Effector memory CD4-positive, alpha-beta T cell (primary cell): Measurements from ENCODE around the gene KIF5C.

Experiments used
- DNase-seq, 3 donors: peaks; one replicate each; pipeline ENCODE4 v3.0.0-alpha.2; 2020
- H3K27ac ChIP-seq: 2 replicates; pipeline ENCODE4 v1.7.0; 2013; ENCODE audit warnings: mild to moderate bottlenecking, low read length, moderate library complexity; ENCODE audit not compliant: insufficient read depth, poor library complexity, severe bottlenecking
- H3K27me3 ChIP-seq: replicated peaks from 2 replicates; pipeline ENCODE4 v1.7.0; 2013; ENCODE audit warnings: mild to moderate bottlenecking, low read length; ENCODE audit not compliant: insufficient read depth, control insufficient read depth, poor library complexity, severe bottlenecking
- H3K36me3 ChIP-seq: 2 replicates; pipeline ENCODE4 v1.7.0; 2013; ENCODE audit warnings: mild to moderate bottlenecking, low read length, moderate library complexity; ENCODE audit not compliant: control insufficient read depth, insufficient read depth
- H3K4me1 ChIP-seq: 2 replicates; pipeline ENCODE4 v1.7.0; 2013; ENCODE audit warnings: low read length, mild to moderate bottlenecking; ENCODE audit not compliant: control insufficient read depth, insufficient read depth, poor library complexity, severe bottlenecking
- H3K4me3 ChIP-seq: 2 replicates; pipeline ENCODE4 v1.7.0; 2013; ENCODE audit warnings: low read length, low read depth, mild to moderate bottlenecking; ENCODE audit not compliant: insufficient read depth, poor library complexity, severe bottlenecking
- H3K9me3 ChIP-seq: 2 replicates; pipeline ENCODE4 v1.7.0; 2013; ENCODE audit warnings: mild to moderate bottlenecking, low read length, moderate library complexity; ENCODE audit not compliant: control insufficient read depth

Gene KIF5C

GRCh38 chr2:149001496-149001895 is 126.5 kb downstream of the KIF5C start:
- no peak for DNase-seq
- no peak overlapping the region for H3K27ac ChIP-seq
- H3K27me3 ChIP-seq, result no peaks in the 10 kb centered on the region
- no peak overlapping the region for H3K4me3 ChIP-seq
- no peaks in the 10 kb centered on the region for H3K4me1 ChIP-seq
- no peaks in the 10 kb centered on the region for H3K9me3 ChIP-seq
- H3K36me3 ChIP-seq, result peaks cover 9% of the 10 kb centered on the region

DNA sequence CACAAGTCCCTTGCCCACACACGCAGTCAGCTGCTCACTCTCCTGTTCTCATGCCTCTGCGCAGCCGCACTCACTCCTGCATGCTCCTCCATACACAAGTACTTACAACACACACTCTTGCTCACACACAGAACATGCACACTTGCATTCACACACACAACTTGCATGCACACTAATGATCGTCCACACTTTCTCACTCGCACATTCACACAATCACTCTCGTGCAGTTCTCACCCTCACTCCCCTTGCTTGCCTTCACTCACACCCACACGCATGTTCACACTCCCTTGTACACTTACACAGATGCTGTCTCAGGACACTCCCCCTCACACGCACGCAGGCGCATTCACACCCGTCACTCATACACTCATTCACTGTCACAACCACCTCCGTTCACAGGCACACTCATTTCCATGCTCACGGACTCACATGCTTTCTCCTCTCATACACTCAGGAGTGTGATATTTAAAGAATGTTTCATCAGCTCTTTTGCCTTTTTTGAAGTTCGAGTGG is 127.4 kb downstream of the KIF5C start:
- Histone ChIP-seq H3K4me1 (no peaks in the 10 kb centered on the region), H3K27me3 (no peaks in the 10 kb centered on the region), H3K4me3 (no peak overlapping the region), H3K36me3 (peaks cover 9% of the 10 kb centered on the region), H3K9me3 (no peaks in the 10 kb centered on the region), H3K27ac (no peak overlapping the region)
- no peak for DNase-seq

- Histone ChIP-seq H3K36me3 (peaks cover 9% of the 10 kb centered on the region), H3K4me3 (no peak overlapping the region), H3K27me3 (no peaks in the 10 kb centered on the region), H3K27ac (no peak overlapping the region), H3K9me3 (no peaks in the 10 kb centered on the region), H3K4me1 (no peaks in the 10 kb centered on the region)
- DNase-seq, result no peak
Observed at GRCh38 chr2:149002891-149003740, 128.1 kb downstream of the KIF5C start.

DNA sequence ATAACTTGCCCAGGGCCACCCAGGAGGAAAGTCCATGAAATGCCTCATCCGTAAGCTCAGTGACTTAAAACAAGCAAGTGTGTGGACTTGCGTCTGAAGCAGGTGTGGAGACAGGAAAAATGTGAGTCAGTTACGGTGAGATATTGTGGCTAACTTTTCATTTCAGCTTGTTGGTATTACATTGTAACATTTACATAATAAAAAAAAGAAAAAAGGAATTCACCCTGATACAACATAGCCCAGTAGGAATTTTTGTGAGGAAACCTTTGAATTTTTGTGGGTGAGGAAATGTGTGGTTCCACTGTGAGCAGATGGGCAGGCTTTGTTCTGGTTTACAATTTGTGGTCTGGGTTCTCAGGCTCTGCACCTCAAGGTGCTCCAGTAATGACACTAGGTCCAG is 129.8 kb downstream of the KIF5C start:
- Histone ChIP-seq H3K4me1 (no peaks in the 10 kb centered on the region), H3K4me3 (no peak overlapping the region), H3K27me3 (no peaks in the 10 kb centered on the region), H3K9me3 (no peaks in the 10 kb centered on the region), H3K36me3 (peaks cover 12% of the 10 kb centered on the region), H3K27ac (no peak overlapping the region)
- DNase-seq, result no peak

- Histone ChIP-seq H3K27me3 (no peaks in the 10 kb centered on the region), H3K4me1 (no peaks in the 10 kb centered on the region), H3K36me3 (peaks cover 12% of the 10 kb centered on the region), H3K9me3 (no peaks in the 10 kb centered on the region), H3K27ac (no peak overlapping the region), H3K4me3 (no peak overlapping the region)
- DNase-seq, result no peak
Observed at GRCh38 chr2:149005471-149006077, 130.5 kb downstream of the KIF5C start.

- DNase-seq, result no peak
- Histone ChIP-seq H3K4me3 (no peak overlapping the region), H3K27ac (no peak overlapping the region), H3K27me3 (no peaks in the 10 kb centered on the region), H3K4me1 (no peaks in the 10 kb centered on the region), H3K36me3 (peaks cover 19% of the 10 kb centered on the region), H3K9me3 (no peaks in the 10 kb centered on the region)
Observed at GRCh38 chr2:149006883-149007543, 132.0 kb downstream of the KIF5C start.

DNA sequence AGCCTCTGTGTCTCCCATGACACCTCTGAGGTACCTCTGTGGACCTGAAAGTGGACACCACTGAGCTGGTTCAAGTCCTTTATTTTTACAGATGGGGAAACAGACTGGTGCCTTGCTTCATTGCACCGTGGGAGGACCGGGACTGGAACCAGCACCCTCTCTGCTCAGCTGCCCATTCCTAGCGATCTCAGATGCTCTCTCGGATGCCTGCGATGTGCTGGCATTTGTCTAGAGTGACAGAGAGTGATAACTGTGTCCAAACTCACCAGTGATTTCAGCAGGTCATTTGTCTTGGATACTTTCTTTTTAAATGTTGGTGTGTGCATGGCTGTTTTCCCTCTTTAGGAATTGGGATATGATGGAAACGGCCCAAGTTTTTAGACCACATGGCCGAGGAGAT is 133.4 kb downstream of the KIF5C start:
- no peak overlapping the region for H3K27ac ChIP-seq
- H3K4me1 ChIP-seq, result no peaks in the 10 kb centered on the region
- no peak overlapping the region for H3K4me3 ChIP-seq
- peaks cover 24% of the 10 kb centered on the region for H3K36me3 ChIP-seq
- H3K27me3 ChIP-seq, result no peaks in the 10 kb centered on the region
- no peaks in the 10 kb centered on the region for H3K9me3 ChIP-seq
- DNase-seq, result no peak

DNA sequence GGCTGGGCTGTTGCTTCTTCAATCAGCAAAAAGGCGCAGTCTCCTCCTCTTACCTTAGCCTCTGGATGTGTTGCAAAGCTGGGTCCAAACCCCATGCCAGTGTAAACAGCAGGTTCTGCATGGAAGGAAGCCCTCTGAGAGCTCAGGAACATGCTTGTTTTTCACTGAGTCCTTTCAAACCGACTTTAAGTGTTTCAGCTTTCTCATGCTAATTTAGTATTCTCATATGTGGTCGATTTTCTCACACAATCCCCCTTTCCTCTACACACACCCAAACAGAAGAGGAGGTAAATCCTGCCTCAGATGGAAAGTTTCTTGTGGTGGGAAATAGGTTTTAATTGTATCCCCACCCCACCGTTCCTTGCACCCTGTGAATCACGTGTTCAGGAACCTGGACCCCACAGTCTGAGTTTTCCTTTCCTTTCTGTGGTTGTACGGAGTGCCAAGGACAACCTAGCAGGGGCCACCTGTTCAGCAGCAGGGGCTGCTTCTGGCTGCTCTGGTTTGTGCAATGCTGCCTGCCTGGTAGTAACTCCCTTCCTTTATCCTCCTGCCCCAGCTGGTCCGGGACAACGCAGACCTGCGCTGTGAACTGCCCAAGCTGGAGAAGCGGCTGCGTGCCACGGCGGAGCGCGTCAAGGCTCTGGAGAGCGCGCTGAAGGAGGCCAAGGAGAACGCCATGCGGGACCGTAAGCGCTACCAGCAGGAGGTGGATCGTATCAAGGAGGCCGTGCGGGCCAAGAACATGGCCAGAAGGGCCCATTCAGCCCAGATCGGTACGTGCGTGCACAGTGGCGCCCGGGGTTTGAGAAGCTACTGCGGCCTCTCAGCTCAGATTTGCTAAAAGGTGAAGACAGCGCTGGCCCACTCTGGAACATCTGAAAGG is 134.8 kb downstream of the KIF5C start:
- H3K4me3 ChIP-seq, result no peak overlapping the region
- H3K9me3 ChIP-seq, result no peaks in the 10 kb centered on the region
- DNase-seq, result no peak
- peaks cover 21% of the 10 kb centered on the region for H3K36me3 ChIP-seq
- H3K27me3 ChIP-seq, result no peaks in the 10 kb centered on the region
- no peak overlapping the region for H3K27ac ChIP-seq
- no peaks in the 10 kb centered on the region for H3K4me1 ChIP-seq

- peaks cover 21% of the 10 kb centered on the region for H3K36me3 ChIP-seq
- no peak overlapping the region for H3K4me3 ChIP-seq
- no peaks in the 10 kb centered on the region for H3K9me3 ChIP-seq
- H3K4me1 ChIP-seq, result no peaks in the 10 kb centered on the region
- no peaks in the 10 kb centered on the region for H3K27me3 ChIP-seq
- no peak overlapping the region for H3K27ac ChIP-seq
- DNase-seq, result no peak
Observed at GRCh38 chr2:149012545-149012944, 137.5 kb downstream of the KIF5C start.
